Karpas-422 (cell line): Measurements from ENCODE around the gene UCK1. TPM values are rescaled to one million over a fixed set of nuclear protein-coding genes. Genes with fewer than 3 reads are reported as not detected.
A peak's percentile ranks its signal among the peaks of the same experiment; 100 is the strongest.
"Not testable (repeated sequence)": the region's sequence is repeated elsewhere in the genome, so short reads cannot be mapped to it uniquely, and the experiment has no call there.

ENCODE experiments used
- DNase-seq: peaks from one replicate; pipeline ENCODE4 v3.0.0-alpha.2; 2015
- H2AFZ ChIP-seq: fragments of 200-600 bp; sonication (generic); 2 replicates; pipeline ENCODE4 v1.6.1; 2014; ENCODE audit warnings: antibody characterized with exemption, low read length, mixed read lengths
- H3K27ac ChIP-seq: fragments of 200-600 bp; sonication (generic); 2 replicates; pipeline ENCODE4 v1.5.1; 2014; ENCODE audit warnings: mild to moderate bottlenecking, low read length, moderate library complexity
- H3K27me3 ChIP-seq: fragments of 200-600 bp; sonication (generic); 2 replicates; pipeline ENCODE4 v1.6.1; 2014; ENCODE audit warnings: low read length, mixed read lengths
- H3K36me3 ChIP-seq: fragments of 200-600 bp; sonication (generic); 2 replicates; pipeline ENCODE4 v1.6.1; 2014; ENCODE audit warnings: low read length, mixed read lengths; ENCODE audit not compliant: insufficient read depth
- H3K4me1 ChIP-seq: fragments of 200-600 bp; sonication (generic); 2 replicates; pipeline ENCODE4 v1.6.1; 2014; ENCODE audit warnings: mild to moderate bottlenecking, low read length, mixed read lengths
- H3K4me2 ChIP-seq: fragments of 200-600 bp; sonication (generic); 2 replicates; pipeline ENCODE4 v1.6.1; 2014; ENCODE audit warnings: low read length, low read depth, mild to moderate bottlenecking; ENCODE audit not compliant: poor library complexity, severe bottlenecking
- H3K4me3 ChIP-seq: fragments of 200-600 bp; sonication (generic); 2 replicates; pipeline ENCODE4 v1.5.1; 2014; ENCODE audit warnings: mild to moderate bottlenecking, antibody characterized with exemption, low read length, mixed read lengths
- H3K79me2 ChIP-seq: fragments of 200-600 bp; sonication (generic); 2 replicates; pipeline ENCODE4 v1.6.1; 2014; ENCODE audit warnings: mild to moderate bottlenecking, low read length, mixed read lengths
- H3K9ac ChIP-seq: fragments of 200-600 bp; sonication (generic); 2 replicates; pipeline ENCODE4 v1.6.0; 2014; ENCODE audit warnings: low read length
- H3K9me2 ChIP-seq: fragments of 200-600 bp; sonication (generic), shearing (Covaris generic); replicated peaks from 2 replicates; pipeline ENCODE4 v1.6.0; 2014; ENCODE audit warnings: mild to moderate bottlenecking, low read length, moderate library complexity; ENCODE audit not compliant: insufficient read depth
- H3K9me3 ChIP-seq: fragments of 300-700, 200-600 bp; sonication (generic); 2 replicates; pipeline ENCODE4 v1.6.1; 2014; ENCODE audit warnings: low read length, mixed read lengths
- H4K20me1 ChIP-seq: fragments of 200-600 bp; sonication (generic); 2 replicates; pipeline ENCODE4 v1.6.1; 2014; ENCODE audit warnings: mild to moderate bottlenecking, antibody characterized with exemption, low read length, low read depth; ENCODE audit not compliant: insufficient read depth
- total RNA-seq: library from RNA; depleted of rRNA; stranded (reverse); fragments of >200 nt; shearing (Covaris generic); gene quantifications from 2 replicates; pipeline ENCODE4 v1.2.3, GENCODE V29; 2014; ENCODE audit warnings: low replicate concordance

UCK1 gene
- total RNA-seq, 1 experiment from 2014 or later = 8.0 TPM

- Histone ChIP-seq H2AFZ (no peak overlapping the region), H3K9ac (no peak overlapping the region), H3K79me2 (no peaks in the 10 kb centered on the region), H3K9me2 (no peaks in the 10 kb centered on the region), H3K4me3 (no peak overlapping the region), H3K36me3 (peaks cover 2% of the 10 kb centered on the region; the same call in 1 of the 2 replicates), H4K20me1 (no peaks in the 10 kb centered on the region), H3K9me3 (no peaks in the 10 kb centered on the region), H3K27ac (no peak overlapping the region), H3K27me3 (no peaks in the 10 kb centered on the region), H3K4me1 (no peaks in the 10 kb centered on the region), H3K4me2 (no peak overlapping the region)
- no peak for DNase-seq
Observed at GRCh38 chr9:131521822-131522221, 9.2 kb downstream of the UCK1 start.

- Histone ChIP-seq H3K27me3 (no peaks in the 10 kb centered on the region), H3K9me3 (no peaks in the 10 kb centered on the region), H3K9ac (no peak overlapping the region), H2AFZ (no peak overlapping the region), H4K20me1 (0 out of 2 replicates have a peak, but pooled peaks cover 2% of the 10 kb centered on the region), H3K4me3 (no peak overlapping the region), H3K27ac (no peak overlapping the region), H3K9me2 (no peaks in the 10 kb centered on the region), H3K79me2 (no peaks in the 10 kb centered on the region), H3K4me1 (no peaks in the 10 kb centered on the region), H3K4me2 (no peak overlapping the region), H3K36me3 (peaks cover 8% of the 10 kb centered on the region)
- DNase-seq = no peak
Observed at GRCh38 chr9:131521203-131521602, 9.9 kb downstream of the UCK1 start.

GRCh38 chr9:131520503-131520902 lies 10.6 kb downstream of the UCK1 start:
- Histone ChIP-seq H2AFZ (no peak overlapping the region), H3K4me2 (no peak overlapping the region), H3K9me2 (no peaks in the 10 kb centered on the region), H3K27me3 (no peaks in the 10 kb centered on the region), H3K79me2 (no peaks in the 10 kb centered on the region), H4K20me1 (0 out of 2 replicates have a peak, but pooled peaks cover 3% of the 10 kb centered on the region), H3K9ac (no peak overlapping the region), H3K4me1 (no peaks in the 10 kb centered on the region), H3K4me3 (no peak overlapping the region), H3K36me3 (peaks cover 12% of the 10 kb centered on the region), H3K27ac (no peak overlapping the region), H3K9me3 (no peaks in the 10 kb centered on the region)
- no peak for DNase-seq

- H3K9ac ChIP-seq = no peak overlapping the region
- no peaks in the 10 kb centered on the region for H3K4me1 ChIP-seq
- H3K4me2 ChIP-seq = no peak overlapping the region
- no peaks in the 10 kb centered on the region for H3K9me3 ChIP-seq
- H3K9me2 ChIP-seq = no peaks in the 10 kb centered on the region
- no peak overlapping the region for H3K27ac ChIP-seq
- H2AFZ ChIP-seq = no peak overlapping the region
- H3K36me3 ChIP-seq = peaks cover 28% of the 10 kb centered on the region
- H3K79me2 ChIP-seq = no peaks in the 10 kb centered on the region
- H3K27me3 ChIP-seq = no peaks in the 10 kb centered on the region
- DNase-seq = no peak
- H4K20me1 ChIP-seq = 0 out of 2 replicates have a peak, but pooled peaks cover 3% of the 10 kb centered on the region
- no peak overlapping the region for H3K4me3 ChIP-seq
Observed at GRCh38 chr9:131518553-131518952, 12.5 kb downstream of the UCK1 start.

GRCh38 chr9:131517761-131518190 lies 13.3 kb downstream of the UCK1 start:
- Histone ChIP-seq H3K36me3 (peaks cover 34% of the 10 kb centered on the region), H4K20me1 (0 out of 2 replicates have a peak, but pooled peaks cover 3% of the 10 kb centered on the region), H3K27me3 (no peaks in the 10 kb centered on the region)

GRCh38 chr9:131516930-131517329 lies 14.1 kb downstream of the UCK1 start:
- H3K4me2 ChIP-seq = no peak overlapping the region
- no peak overlapping the region for H3K27ac ChIP-seq
- 0 out of 2 replicates have a peak, but pooled peaks cover 3% of the 10 kb centered on the region for H4K20me1 ChIP-seq
- no peaks in the 10 kb centered on the region for H3K4me1 ChIP-seq
- H3K36me3 ChIP-seq = peaks cover 39% of the 10 kb centered on the region
- no peak overlapping the region for H3K4me3 ChIP-seq
- H3K9ac ChIP-seq = no peak overlapping the region
- H3K79me2 ChIP-seq = no peaks in the 10 kb centered on the region
- no peaks in the 10 kb centered on the region for H3K27me3 ChIP-seq
- DNase-seq = no peak
- no peaks in the 10 kb centered on the region for H3K9me2 ChIP-seq
- no peaks in the 10 kb centered on the region for H3K9me3 ChIP-seq
- no peak overlapping the region for H2AFZ ChIP-seq

More at GRCh38 chr9:131517761-131518190, 13.3 kb downstream of the UCK1 start:
- Histone ChIP-seq H3K79me2 (no peaks in the 10 kb centered on the region), H2AFZ (no peak overlapping the region), H3K9me3 (no peaks in the 10 kb centered on the region), H3K4me2 (no peak overlapping the region), H3K9ac (no peak overlapping the region), H3K27ac (no peak overlapping the region), H3K4me1 (no peaks in the 10 kb centered on the region), H3K9me2 (no peaks in the 10 kb centered on the region), H3K4me3 (no peak overlapping the region)
- no peak for DNase-seq

- Histone ChIP-seq H3K36me3 (peaks cover 45% of the 10 kb centered on the region), H3K9me2 (no peaks in the 10 kb centered on the region), H3K4me3 (no peak overlapping the region), H3K79me2 (no peaks in the 10 kb centered on the region), H3K4me1 (no peaks in the 10 kb centered on the region), H3K27me3 (no peaks in the 10 kb centered on the region), H4K20me1 (0 out of 2 replicates have a peak, but pooled peaks cover 3% of the 10 kb centered on the region), H3K4me2 (no peak overlapping the region), H3K27ac (no peak overlapping the region), H3K9ac (no peak overlapping the region), H3K9me3 (no peaks in the 10 kb centered on the region), H2AFZ (no peak overlapping the region)
- no peak for DNase-seq
Observed at GRCh38 chr9:131516100-131516499, 15.0 kb downstream of the UCK1 start.

- not testable (repeated sequence) for H3K79me2 ChIP-seq, H4K20me1 ChIP-seq, H3K4me2 ChIP-seq, H3K9me2 ChIP-seq, H3K27me3 ChIP-seq, H3K27ac ChIP-seq, H2AFZ ChIP-seq, H3K4me1 ChIP-seq, H3K9me3 ChIP-seq, H3K9ac ChIP-seq, H3K4me3 ChIP-seq
- DNase-seq = peak; percentile 71
- H3K36me3 ChIP-seq = peaks cover 50% of the 10 kb centered on the region
Observed at GRCh38 chr9:131515559-131516031, 15.5 kb downstream of the UCK1 start.
